ENCODE data around the gene OTUB2. TPM values are rescaled to one million over a fixed set of nuclear protein-coding genes. Genes with fewer than 3 reads are reported as not detected.

Gene OTUB2
- total and polyA plus RNA-seq, 2 experiments from 2014 or later = 2.7 to 2.8 TPM

GRCh38 chr14:94042433-94043091 lies 16.4 kb downstream of the OTUB2 start:
- no peaks in the 10 kb centered on the region for H4K20me1 ChIP-seq (ENCODE audit: insufficient read depth, poor library complexity, severe bottlenecking)
- H3K79me2 ChIP-seq = no peaks in the 10 kb centered on the region
- H3K4me2 ChIP-seq = no peak overlapping the region
- H3K27me3 ChIP-seq = no peaks in the 10 kb centered on the region
- no peaks in the 10 kb centered on the region for H3K9me3 ChIP-seq (ENCODE audit: low read depth)
- H2AFZ ChIP-seq = no peak overlapping the region
- H3K27ac ChIP-seq = no peak overlapping the region
- H3K9me2 ChIP-seq (replicated peaks; ENCODE audit: insufficient read depth) = no peaks in the 10 kb centered on the region
- TF ChIP-seq EZH2phosphoT487 (IDR thresholded peaks at IDR 0.05; ENCODE audit: low read depth, severe bottlenecking, unreplicated experiment) (no peak), EZH2 (IDR thresholded peaks at IDR 0.05; ENCODE audit: borderline replicate concordance) (no peak), CTCF (IDR thresholded peaks at IDR 0.05; ENCODE audit: poor library complexity) (no peak)
- no peaks in the 10 kb centered on the region for H3K4me1 ChIP-seq (ENCODE audit: insufficient read depth)
- WGBS (ENCODE audit: low lambda C conversion rate, missing lambda C conversion rate) = 94% methylated on average over 11 of the region's 12 CpGs
- H3K4me3 ChIP-seq = no peak overlapping the region
- DNase-seq (ENCODE audit: low spot score) = no peak
- H3K36me3 ChIP-seq (replicated peaks; ENCODE audit: insufficient read depth, low read depth) = no peaks in the 10 kb centered on the region

GRCh38 chr14:94043111-94043755 lies 17.1 kb downstream of the OTUB2 start:
- Histone ChIP-seq H3K4me2 (no peak overlapping the region), H3K79me2 (no peaks in the 10 kb centered on the region), H3K9me3 (ENCODE audit: low read depth) (no peaks in the 10 kb centered on the region), H3K36me3 (replicated peaks; ENCODE audit: insufficient read depth, low read depth) (no peaks in the 10 kb centered on the region), H3K27me3 (no peaks in the 10 kb centered on the region), H3K9me2 (replicated peaks; ENCODE audit: insufficient read depth) (no peaks in the 10 kb centered on the region), H3K4me3 (no peak overlapping the region), H2AFZ (no peak overlapping the region), H3K27ac (no peak overlapping the region), H3K4me1 (ENCODE audit: insufficient read depth) (no peaks in the 10 kb centered on the region), H4K20me1 (ENCODE audit: insufficient read depth, poor library complexity, severe bottlenecking) (no peaks in the 10 kb centered on the region)
- WGBS (ENCODE audit: low lambda C conversion rate, missing lambda C conversion rate) = 90% methylated on average over 13 of the region's 13 CpGs
- TF ChIP-seq EZH2 (IDR thresholded peaks at IDR 0.05; ENCODE audit: borderline replicate concordance) = no peak
- no peak for TF ChIP-seq CTCF (IDR thresholded peaks at IDR 0.05; ENCODE audit: poor library complexity)
- TF ChIP-seq EZH2phosphoT487 (IDR thresholded peaks at IDR 0.05; ENCODE audit: low read depth, severe bottlenecking, unreplicated experiment) = no peak
- no peak for DNase-seq (ENCODE audit: low spot score)

GRCh38 chr14:94043756-94044475 lies 17.8 kb downstream of the OTUB2 start:
- Histone ChIP-seq H3K9me3 (ENCODE audit: low read depth) (no peaks in the 10 kb centered on the region), H3K9me2 (replicated peaks; ENCODE audit: insufficient read depth) (no peaks in the 10 kb centered on the region), H3K4me1 (ENCODE audit: insufficient read depth) (no peaks in the 10 kb centered on the region), H4K20me1 (ENCODE audit: insufficient read depth, poor library complexity, severe bottlenecking) (no peaks in the 10 kb centered on the region), H3K36me3 (replicated peaks; ENCODE audit: insufficient read depth, low read depth) (no peaks in the 10 kb centered on the region), H3K27me3 (no peaks in the 10 kb centered on the region), H3K4me3 (no peak overlapping the region), H3K27ac (no peak overlapping the region), H3K4me2 (no peak overlapping the region), H3K79me2 (no peaks in the 10 kb centered on the region), H2AFZ (no peak overlapping the region)
- WGBS (ENCODE audit: low lambda C conversion rate, missing lambda C conversion rate) = 93% methylated on average over 14 of the region's 14 CpGs
- no peak for DNase-seq (ENCODE audit: low spot score)
- TF ChIP-seq EZH2 (IDR thresholded peaks at IDR 0.05; ENCODE audit: borderline replicate concordance) = no peak
- no peak for TF ChIP-seq CTCF (IDR thresholded peaks at IDR 0.05; ENCODE audit: poor library complexity)
- TF ChIP-seq EZH2phosphoT487 (IDR thresholded peaks at IDR 0.05; ENCODE audit: low read depth, severe bottlenecking, unreplicated experiment) = no peak
